ENCODE measurements around the gene LIAS.
"Not testable (repeated sequence)": the region's sequence is repeated elsewhere in the genome, so short reads cannot be mapped to it uniquely, and the experiment has no call there.

LIAS gene

DNA sequence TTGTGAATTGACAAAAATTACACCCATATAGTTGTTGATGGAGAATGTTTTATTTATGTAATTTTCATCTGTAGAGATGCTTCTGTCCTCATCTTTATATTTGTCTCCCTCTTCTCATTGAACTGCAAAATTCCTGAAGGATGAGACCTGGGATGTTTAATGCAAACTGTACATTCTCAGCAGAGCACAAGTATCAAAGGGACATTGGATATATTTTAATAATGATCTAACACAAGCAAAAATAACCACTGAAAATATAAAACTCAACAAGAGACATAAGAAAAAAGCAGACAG, 39.8 kb downstream of the LIAS start:
- no peak for DNase-seq (ENCODE audit: low read depth)
- TF ChIP-seq, protein P1, sequence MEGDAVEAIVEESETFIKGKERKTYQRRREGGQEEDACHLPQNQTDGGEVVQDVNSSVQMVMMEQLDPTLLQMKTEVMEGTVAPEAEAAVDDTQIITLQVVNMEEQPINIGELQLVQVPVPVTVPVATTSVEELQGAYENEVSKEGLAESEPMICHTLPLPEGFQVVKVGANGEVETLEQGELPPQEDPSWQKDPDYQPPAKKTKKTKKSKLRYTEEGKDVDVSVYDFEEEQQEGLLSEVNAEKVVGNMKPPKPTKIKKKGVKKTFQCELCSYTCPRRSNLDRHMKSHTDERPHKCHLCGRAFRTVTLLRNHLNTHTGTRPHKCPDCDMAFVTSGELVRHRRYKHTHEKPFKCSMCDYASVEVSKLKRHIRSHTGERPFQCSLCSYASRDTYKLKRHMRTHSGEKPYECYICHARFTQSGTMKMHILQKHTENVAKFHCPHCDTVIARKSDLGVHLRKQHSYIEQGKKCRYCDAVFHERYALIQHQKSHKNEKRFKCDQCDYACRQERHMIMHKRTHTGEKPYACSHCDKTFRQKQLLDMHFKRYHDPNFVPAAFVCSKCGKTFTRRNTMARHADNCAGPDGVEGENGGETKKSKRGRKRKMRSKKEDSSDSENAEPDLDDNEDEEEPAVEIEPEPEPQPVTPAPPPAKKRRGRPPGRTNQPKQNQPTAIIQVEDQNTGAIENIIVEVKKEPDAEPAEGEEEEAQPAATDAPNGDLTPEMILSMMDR (IDR thresholded peaks at IDR 0.05; ENCODE audit: low read length, missing control alignments) = no peak
- no peak overlapping the region for H3K4me3 ChIP-seq (replicated peaks; ENCODE audit: low read depth, low read length)

DNA sequence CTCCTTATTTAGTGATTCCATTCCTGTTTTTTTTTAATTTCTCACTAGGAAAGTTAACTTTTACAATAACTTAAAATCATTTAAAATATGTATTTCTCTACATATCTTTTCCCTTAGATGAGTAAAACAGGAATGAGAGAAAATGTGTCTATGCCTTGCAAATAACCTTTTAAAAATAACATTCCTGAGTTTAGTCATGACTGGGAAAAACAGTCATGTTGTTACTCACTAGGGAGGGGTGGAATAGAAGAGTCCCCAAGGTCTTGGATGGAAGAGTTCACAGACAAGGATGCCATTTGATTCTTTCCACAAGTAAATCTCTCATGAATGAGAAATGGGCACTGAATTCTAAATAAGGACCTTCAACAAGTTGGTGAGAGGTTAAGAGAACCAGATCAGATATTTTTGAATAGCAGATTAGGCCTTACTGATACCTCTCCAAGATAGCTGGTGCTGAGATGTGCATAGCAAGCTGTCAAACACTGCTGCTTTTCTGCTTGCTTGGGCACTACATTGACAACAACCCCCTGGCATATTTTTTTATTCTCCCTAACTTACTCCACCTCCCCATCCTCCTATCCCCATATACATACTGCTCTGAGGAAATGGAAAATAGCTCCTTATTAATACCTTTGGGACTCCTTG, 43.3 kb downstream of the LIAS start:
- DNase-seq (ENCODE audit: low read depth) = peak; percentile 58
- no peak overlapping the region for H3K4me3 ChIP-seq (replicated peaks; ENCODE audit: low read depth, low read length)
- TF ChIP-seq, protein P1 (IDR thresholded peaks at IDR 0.05; ENCODE audit: low read length, missing control alignments) = no peak

GRCh38 chr4:39502664-39503035, 43.8 kb downstream of the LIAS start:
- DNase-seq (ENCODE audit: low read depth) = not testable (repeated sequence)

DNA sequence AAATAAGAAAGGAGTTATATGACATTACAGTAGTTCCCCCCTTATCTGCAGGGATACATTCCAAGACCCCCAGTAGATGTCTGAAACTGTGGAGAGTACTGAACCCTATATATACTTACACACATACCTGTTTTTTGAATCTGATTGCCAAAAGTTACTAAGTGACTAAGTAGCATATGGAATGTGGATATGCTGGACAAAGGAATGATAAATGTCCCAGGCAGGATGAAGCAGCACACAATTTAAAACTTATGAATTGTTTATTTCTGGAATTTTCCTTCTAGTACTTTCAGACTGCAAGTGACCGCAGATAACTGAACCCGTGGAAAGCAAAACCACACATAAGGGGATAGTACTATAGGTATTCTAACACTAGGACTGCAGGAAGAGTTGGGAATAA, 45.7 kb downstream of the LIAS start:
- DNase-seq (ENCODE audit: low read depth) = no peak
- H3K4me3 ChIP-seq (replicated peaks; ENCODE audit: low read depth, low read length) = no peak overlapping the region
- TF ChIP-seq, protein P1 (IDR thresholded peaks at IDR 0.05; ENCODE audit: low read length, missing control alignments) = no peak

More at GRCh38 chr4:39502664-39503035, 43.8 kb downstream of the LIAS start:
- not testable (repeated sequence) for H3K4me3 ChIP-seq (replicated peaks; ENCODE audit: low read depth, low read length)

DNA sequence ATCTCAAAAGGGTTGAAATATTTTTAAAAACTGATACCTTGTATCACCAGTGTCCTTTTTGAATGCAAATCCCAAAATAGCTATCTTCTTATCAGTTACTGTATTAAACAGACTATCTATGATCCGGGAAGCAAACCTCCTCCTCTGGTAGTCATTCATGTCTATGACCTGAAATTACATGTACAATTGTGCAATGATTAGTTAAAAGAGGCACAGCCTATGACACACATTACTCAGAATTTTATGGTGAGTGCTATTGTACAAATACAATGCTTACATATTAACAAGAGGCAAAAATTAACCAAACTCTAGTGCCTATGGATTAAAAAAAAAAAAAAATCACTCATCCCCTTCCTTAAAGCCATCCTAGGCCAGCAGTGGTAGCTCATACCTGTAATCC, 46.7 kb downstream of the LIAS start:
- TF ChIP-seq, protein P1 (IDR thresholded peaks at IDR 0.05; ENCODE audit: low read length, missing control alignments) = no peak
- no peak overlapping the region for H3K4me3 ChIP-seq (replicated peaks; ENCODE audit: low read depth, low read length)
- DNase-seq (ENCODE audit: low read depth) = no peak

- H3K4me3 ChIP-seq (replicated peaks; ENCODE audit: low read depth, low read length) = no peak overlapping the region
- DNase-seq (ENCODE audit: low read depth) = no peak
- TF ChIP-seq, protein P1 (IDR thresholded peaks at IDR 0.05; ENCODE audit: low read length, missing control alignments) = no peak
These were observed 51.6 kb downstream of the LIAS start for GRCh38 chr4:39510348-39510929.

- not testable (repeated sequence) for DNase-seq (ENCODE audit: low read depth); H3K4me3 ChIP-seq (replicated peaks; ENCODE audit: low read depth, low read length)
These were observed 55.4 kb downstream of the LIAS start for GRCh38 chr4:39514266-39514665.

DNA sequence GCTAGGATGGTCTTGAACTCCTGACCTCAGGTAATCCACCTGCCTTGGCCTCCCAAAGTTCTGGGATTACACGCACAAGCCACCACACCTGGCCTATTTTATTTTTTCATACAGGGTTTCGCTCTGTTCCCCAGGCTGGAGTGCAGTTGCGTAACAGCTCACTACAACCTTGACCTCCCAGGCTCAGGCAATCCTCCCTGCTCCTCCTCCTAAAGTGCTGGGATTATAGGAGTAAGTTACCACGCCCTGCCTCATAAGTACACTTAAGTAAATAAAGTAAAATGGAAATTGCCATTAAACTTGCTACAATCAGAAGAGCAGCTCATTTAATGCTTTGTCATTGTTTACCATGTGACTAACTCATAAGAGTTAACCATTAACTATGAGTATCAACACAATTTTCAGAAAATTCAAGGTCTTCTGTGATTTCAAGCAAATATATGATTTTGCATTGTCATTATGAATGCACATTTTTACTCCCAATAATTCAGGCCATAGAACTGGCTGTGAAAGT, 56.1 kb downstream of the LIAS start:
- no peak overlapping the region for H3K4me3 ChIP-seq (replicated peaks; ENCODE audit: low read depth, low read length)
- TF ChIP-seq, protein P1 (IDR thresholded peaks at IDR 0.05; ENCODE audit: low read length, missing control alignments) = no peak
- peak; percentile 23 for DNase-seq (ENCODE audit: low read depth)

DNA sequence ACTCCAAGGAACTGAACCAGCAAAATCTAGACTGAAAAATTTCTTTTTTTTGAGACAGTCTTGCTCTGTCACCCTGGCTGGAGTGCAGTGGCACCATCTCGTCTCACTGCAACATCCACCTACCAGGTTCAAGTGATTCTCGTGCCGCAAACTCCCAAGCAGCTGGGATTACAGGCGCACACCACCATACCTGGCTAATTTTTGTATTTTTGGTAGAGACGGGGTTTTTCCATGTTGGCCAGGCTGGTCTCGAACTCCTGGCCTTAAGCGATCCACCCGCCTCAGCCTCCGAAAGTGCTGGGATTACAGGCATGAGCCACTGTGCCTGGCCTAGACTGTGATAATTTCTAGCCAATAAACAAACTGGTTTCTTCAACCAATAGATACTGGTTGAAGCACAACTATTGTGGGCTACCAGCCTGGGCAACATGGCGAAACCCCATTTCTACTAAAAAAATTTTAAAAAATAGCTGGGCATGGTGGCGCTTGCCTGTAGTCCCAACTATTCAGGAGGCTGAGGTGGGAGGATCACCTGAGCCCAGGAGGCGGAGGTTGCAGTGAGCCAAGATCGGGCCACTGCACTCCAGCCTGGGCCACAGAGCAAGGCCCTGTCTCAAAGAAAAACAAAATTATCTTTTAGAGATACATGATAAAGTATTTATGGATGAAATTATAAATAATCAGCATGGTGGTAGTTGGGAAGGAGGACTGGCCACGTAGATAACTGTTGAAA, 57.0 kb downstream of the LIAS start:
- DNase-seq (ENCODE audit: low read depth); H3K4me3 ChIP-seq (replicated peaks; ENCODE audit: low read depth, low read length): not testable (repeated sequence)
